Measurements from ENCODE around the gene SLCO1A2.

SLCO1A2 gene

GRCh38 chr12:21308785-21309184 is 25.9 kb downstream of the SLCO1A2 start:
- Histone ChIP-seq H3K27me3 (ENCODE audit: control insufficient read depth, insufficient read depth, low read length) (no peaks in the 10 kb centered on the region), H3K4me1 (ENCODE audit: control insufficient read depth, insufficient read depth, low read length) (no peaks in the 10 kb centered on the region), H3K9ac (ENCODE audit: low read length) (no peak overlapping the region), H3K9me3 (ENCODE audit: control insufficient read depth, low read length) (no peaks in the 10 kb centered on the region), H3K4me3 (ENCODE audit: low read length) (no peak overlapping the region), H3K36me3 (ENCODE audit: control insufficient read depth, insufficient read depth, low read length) (no peaks in the 10 kb centered on the region)

- Histone ChIP-seq H3K27me3 (ENCODE audit: control insufficient read depth, insufficient read depth, low read length) (no peaks in the 10 kb centered on the region), H3K4me1 (ENCODE audit: control insufficient read depth, insufficient read depth, low read length) (no peaks in the 10 kb centered on the region), H3K4me3 (ENCODE audit: low read length) (no peak overlapping the region), H3K36me3 (ENCODE audit: control insufficient read depth, insufficient read depth, low read length) (no peaks in the 10 kb centered on the region), H3K9ac (ENCODE audit: low read length) (no peak overlapping the region), H3K9me3 (ENCODE audit: control insufficient read depth, low read length) (no peaks in the 10 kb centered on the region)
Observed at GRCh38 chr12:21305661-21306060, 29.1 kb downstream of the SLCO1A2 start.

- H3K27me3 ChIP-seq (ENCODE audit: control insufficient read depth, insufficient read depth, low read length), result no peaks in the 10 kb centered on the region
- H3K4me1 ChIP-seq (ENCODE audit: control insufficient read depth, insufficient read depth, low read length), result no peaks in the 10 kb centered on the region
- H3K36me3 ChIP-seq (ENCODE audit: control insufficient read depth, insufficient read depth, low read length), result no peaks in the 10 kb centered on the region
- no peak overlapping the region for H3K4me3 ChIP-seq (ENCODE audit: low read length)
- no peaks in the 10 kb centered on the region for H3K9me3 ChIP-seq (ENCODE audit: control insufficient read depth, low read length)
- H3K9ac ChIP-seq (ENCODE audit: low read length), result no peak overlapping the region
Observed at GRCh38 chr12:21300632-21301031, 34.1 kb downstream of the SLCO1A2 start.

GRCh38 chr12:21296751-21297406 is 37.8 kb downstream of the SLCO1A2 start:
- Histone ChIP-seq H3K4me1 (ENCODE audit: control insufficient read depth, insufficient read depth, low read length) (no peaks in the 10 kb centered on the region), H3K9ac (ENCODE audit: low read length) (no peak overlapping the region), H3K9me3 (ENCODE audit: control insufficient read depth, low read length) (no peaks in the 10 kb centered on the region), H3K36me3 (ENCODE audit: control insufficient read depth, insufficient read depth, low read length) (no peaks in the 10 kb centered on the region), H3K27me3 (ENCODE audit: control insufficient read depth, insufficient read depth, low read length) (no peaks in the 10 kb centered on the region), H3K4me3 (ENCODE audit: low read length) (no peak overlapping the region)

- H3K9me3 ChIP-seq (ENCODE audit: control insufficient read depth, low read length), result no peaks in the 10 kb centered on the region
- H3K4me3 ChIP-seq (ENCODE audit: low read length), result no peak overlapping the region
- H3K27me3 ChIP-seq (ENCODE audit: control insufficient read depth, insufficient read depth, low read length), result no peaks in the 10 kb centered on the region
- H3K4me1 ChIP-seq (ENCODE audit: control insufficient read depth, insufficient read depth, low read length), result no peaks in the 10 kb centered on the region
- no peaks in the 10 kb centered on the region for H3K36me3 ChIP-seq (ENCODE audit: control insufficient read depth, insufficient read depth, low read length)
- no peak overlapping the region for H3K9ac ChIP-seq (ENCODE audit: low read length)
Observed at GRCh38 chr12:21296348-21296747, 38.4 kb downstream of the SLCO1A2 start.

GRCh38 chr12:21294176-21294575 is 40.5 kb downstream of the SLCO1A2 start:
- no peaks in the 10 kb centered on the region for H3K4me1 ChIP-seq (ENCODE audit: control insufficient read depth, insufficient read depth, low read length)
- H3K4me3 ChIP-seq (ENCODE audit: low read length), result no peak overlapping the region
- no peaks in the 10 kb centered on the region for H3K27me3 ChIP-seq (ENCODE audit: control insufficient read depth, insufficient read depth, low read length)
- no peaks in the 10 kb centered on the region for H3K36me3 ChIP-seq (ENCODE audit: control insufficient read depth, insufficient read depth, low read length)
- H3K9me3 ChIP-seq (ENCODE audit: control insufficient read depth, low read length), result no peaks in the 10 kb centered on the region
- H3K9ac ChIP-seq (ENCODE audit: low read length), result no peak overlapping the region

- Histone ChIP-seq H3K27me3 (ENCODE audit: control insufficient read depth, insufficient read depth, low read length) (no peaks in the 10 kb centered on the region), H3K9ac (ENCODE audit: low read length) (no peak overlapping the region), H3K4me1 (ENCODE audit: control insufficient read depth, insufficient read depth, low read length) (no peaks in the 10 kb centered on the region), H3K9me3 (ENCODE audit: control insufficient read depth, low read length) (no peaks in the 10 kb centered on the region), H3K36me3 (ENCODE audit: control insufficient read depth, insufficient read depth, low read length) (no peaks in the 10 kb centered on the region), H3K4me3 (ENCODE audit: low read length) (no peak overlapping the region)
Observed at GRCh38 chr12:21292111-21292510, 42.6 kb downstream of the SLCO1A2 start.

- Histone ChIP-seq H3K36me3 (ENCODE audit: control insufficient read depth, insufficient read depth, low read length) (no peaks in the 10 kb centered on the region), H3K9me3 (ENCODE audit: control insufficient read depth, low read length) (no peaks in the 10 kb centered on the region), H3K27me3 (ENCODE audit: control insufficient read depth, insufficient read depth, low read length) (no peaks in the 10 kb centered on the region), H3K4me3 (ENCODE audit: low read length) (no peak overlapping the region), H3K9ac (ENCODE audit: low read length) (no peak overlapping the region), H3K4me1 (ENCODE audit: control insufficient read depth, insufficient read depth, low read length) (no peaks in the 10 kb centered on the region)
Observed at GRCh38 chr12:21289698-21290097, 45.0 kb downstream of the SLCO1A2 start.

GRCh38 chr12:21276826-21277225 is 57.9 kb downstream of the SLCO1A2 start:
- Histone ChIP-seq H3K4me1 (ENCODE audit: control insufficient read depth, insufficient read depth, low read length) (no peaks in the 10 kb centered on the region), H3K4me3 (ENCODE audit: low read length) (no peak overlapping the region)

GRCh38 chr12:21265932-21266331 is 68.8 kb downstream of the SLCO1A2 start:
- H3K9ac ChIP-seq (ENCODE audit: low read length), result no peak overlapping the region
- no peaks in the 10 kb centered on the region for H3K36me3 ChIP-seq (ENCODE audit: control insufficient read depth, insufficient read depth, low read length)
- H3K27me3 ChIP-seq (ENCODE audit: control insufficient read depth, insufficient read depth, low read length), result no peaks in the 10 kb centered on the region
- H3K4me1 ChIP-seq (ENCODE audit: control insufficient read depth, insufficient read depth, low read length), result no peaks in the 10 kb centered on the region
- no peaks in the 10 kb centered on the region for H3K9me3 ChIP-seq (ENCODE audit: control insufficient read depth, low read length)
- H3K4me3 ChIP-seq (ENCODE audit: low read length), result no peak overlapping the region

More at GRCh38 chr12:21276826-21277225, 57.9 kb downstream of the SLCO1A2 start:
- H3K27me3 ChIP-seq (ENCODE audit: control insufficient read depth, insufficient read depth, low read length), result no peaks in the 10 kb centered on the region
- no peaks in the 10 kb centered on the region for H3K9me3 ChIP-seq (ENCODE audit: control insufficient read depth, low read length)
- no peaks in the 10 kb centered on the region for H3K36me3 ChIP-seq (ENCODE audit: control insufficient read depth, insufficient read depth, low read length)
- no peak overlapping the region for H3K9ac ChIP-seq (ENCODE audit: low read length)

GRCh38 chr12:21264232-21264631 is 70.5 kb downstream of the SLCO1A2 start:
- Histone ChIP-seq H3K9me3 (ENCODE audit: control insufficient read depth, low read length) (no peaks in the 10 kb centered on the region), H3K4me3 (ENCODE audit: low read length) (no peak overlapping the region), H3K9ac (ENCODE audit: low read length) (no peak overlapping the region), H3K4me1 (ENCODE audit: control insufficient read depth, insufficient read depth, low read length) (no peaks in the 10 kb centered on the region), H3K27me3 (ENCODE audit: control insufficient read depth, insufficient read depth, low read length) (no peaks in the 10 kb centered on the region), H3K36me3 (ENCODE audit: control insufficient read depth, insufficient read depth, low read length) (no peaks in the 10 kb centered on the region)

- H3K27me3 ChIP-seq (ENCODE audit: control insufficient read depth, insufficient read depth, low read length), result no peaks in the 10 kb centered on the region
- H3K4me1 ChIP-seq (ENCODE audit: control insufficient read depth, insufficient read depth, low read length), result no peaks in the 10 kb centered on the region
- no peak overlapping the region for H3K9ac ChIP-seq (ENCODE audit: low read length)
- H3K36me3 ChIP-seq (ENCODE audit: control insufficient read depth, insufficient read depth, low read length), result no peaks in the 10 kb centered on the region
- H3K4me3 ChIP-seq (ENCODE audit: low read length), result no peak overlapping the region
- H3K9me3 ChIP-seq (ENCODE audit: control insufficient read depth, low read length), result no peaks in the 10 kb centered on the region
Observed at GRCh38 chr12:21257172-21257571, 77.5 kb downstream of the SLCO1A2 start.

GRCh38 chr12:21252070-21252469 is 82.6 kb downstream of the SLCO1A2 start:
- Histone ChIP-seq H3K27me3 (ENCODE audit: control insufficient read depth, insufficient read depth, low read length) (no peaks in the 10 kb centered on the region), H3K4me1 (ENCODE audit: control insufficient read depth, insufficient read depth, low read length) (no peaks in the 10 kb centered on the region), H3K9me3 (ENCODE audit: control insufficient read depth, low read length) (no peaks in the 10 kb centered on the region), H3K9ac (ENCODE audit: low read length) (no peak overlapping the region), H3K4me3 (ENCODE audit: low read length) (no peak overlapping the region), H3K36me3 (ENCODE audit: control insufficient read depth, insufficient read depth, low read length) (no peaks in the 10 kb centered on the region)

Data from mucosa of stomach (tissue), 1 donor.